GM18508 (cell line): Measurements from ENCODE around the gene ARL2BP.
A peak's percentile ranks its signal among the peaks of the same experiment; 100 is the strongest.

Source experiments
- ATAC-seq: cut with Tn5 transposase; IDR thresholded peaks from one replicate; pipeline ENCODE4 v1.9.1; 2021; ENCODE audit warnings: moderate number of reproducible peaks; ENCODE audit not compliant: insufficient read depth, unreplicated experiment

ARL2BP gene

DNA sequence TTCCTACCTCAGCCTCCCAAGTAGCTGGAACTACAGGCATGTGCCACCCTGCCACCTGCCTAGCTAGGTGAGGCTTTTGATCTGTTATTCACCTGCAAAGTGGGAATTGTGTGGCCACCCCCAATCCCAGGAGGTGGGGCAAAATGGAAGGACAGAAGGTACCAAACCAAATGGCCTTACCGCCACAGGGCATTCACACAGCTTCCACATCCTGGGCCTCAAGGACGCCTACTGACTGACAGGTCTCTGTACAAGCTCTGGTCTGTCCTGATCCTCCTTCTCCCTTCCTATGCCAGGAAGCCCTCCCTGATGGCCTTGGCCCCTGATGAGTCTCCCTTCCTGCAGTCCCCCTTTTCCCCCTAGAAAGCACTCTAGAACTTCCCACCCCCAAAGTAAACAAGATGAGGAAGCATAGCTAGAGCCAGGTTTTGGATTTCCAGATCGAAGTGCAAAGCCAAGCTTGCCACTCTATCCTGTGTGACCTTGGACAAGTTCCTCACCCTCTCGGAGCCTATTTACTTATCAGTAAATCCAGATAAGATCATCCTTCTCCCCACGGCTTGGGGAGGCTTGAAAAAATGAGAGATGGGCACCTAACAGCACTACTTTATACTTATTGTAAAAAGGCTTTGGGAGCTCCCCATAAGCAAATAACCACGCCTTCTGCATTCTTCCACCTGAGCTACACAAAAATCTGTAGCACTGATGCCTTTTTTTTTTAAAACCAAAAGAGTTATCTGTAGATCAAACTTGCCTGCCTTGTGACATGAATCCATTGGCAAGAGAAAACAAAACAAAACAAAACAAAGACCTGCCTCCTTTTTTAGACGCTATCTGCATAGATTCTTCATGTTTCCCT lies 35.0 kb downstream of the ARL2BP start:
- ATAC-seq = no peak

- ATAC-seq = no peak
Observed at GRCh38 chr16:57281791-57282190, 36.7 kb downstream of the ARL2BP start.

GRCh38 chr16:57282510-57283213 lies 37.6 kb downstream of the ARL2BP start:
- ATAC-seq = no peak

DNA sequence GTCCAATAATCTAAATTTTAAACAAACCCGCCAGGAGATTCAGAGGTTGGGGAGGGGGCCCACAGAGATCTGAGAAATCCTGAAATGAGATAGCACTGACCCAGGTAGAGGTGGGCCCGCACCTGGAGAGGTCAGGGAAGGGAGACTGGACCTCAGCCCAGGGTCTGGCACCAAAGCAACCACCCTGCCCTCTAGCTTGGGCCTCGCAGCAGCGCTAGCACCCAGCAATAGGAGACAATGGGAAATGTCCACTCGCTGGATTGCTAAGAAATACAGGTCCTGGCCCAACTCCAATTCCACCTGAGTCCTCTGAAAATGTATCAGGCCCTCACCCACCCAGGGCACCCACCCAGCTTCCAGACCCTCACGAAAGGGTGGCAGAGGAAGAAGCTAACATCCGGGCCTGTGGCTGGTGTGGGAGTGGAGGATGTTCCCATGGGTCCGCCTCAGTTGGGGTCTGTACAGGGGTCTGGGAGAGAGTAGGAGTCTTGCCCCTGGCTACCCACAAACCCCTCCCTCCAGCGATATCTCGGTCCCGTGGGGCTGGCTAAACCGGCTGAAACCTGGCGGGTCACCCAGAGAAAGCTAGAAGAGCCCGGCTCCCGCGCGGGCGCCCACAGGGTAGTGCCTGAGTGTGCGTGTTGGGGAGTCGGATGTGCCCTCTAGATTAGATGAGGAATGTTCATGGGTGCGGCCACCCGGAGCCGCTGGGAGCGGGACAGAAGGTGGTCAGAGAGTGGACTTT lies 38.3 kb downstream of the ARL2BP start:
- no peak for ATAC-seq

GRCh38 chr16:57283959-57284208 lies 38.8 kb downstream of the ARL2BP start:
- ATAC-seq = no peak

GRCh38 chr16:57284209-57284951 lies 39.3 kb downstream of the ARL2BP start, which contains the start of gene PLLP:
PLLP (minus strand) TSS chr16:57284672; CDS start chr16:57284540, 132 bp downstream.
- ATAC-seq = no peak

DNA sequence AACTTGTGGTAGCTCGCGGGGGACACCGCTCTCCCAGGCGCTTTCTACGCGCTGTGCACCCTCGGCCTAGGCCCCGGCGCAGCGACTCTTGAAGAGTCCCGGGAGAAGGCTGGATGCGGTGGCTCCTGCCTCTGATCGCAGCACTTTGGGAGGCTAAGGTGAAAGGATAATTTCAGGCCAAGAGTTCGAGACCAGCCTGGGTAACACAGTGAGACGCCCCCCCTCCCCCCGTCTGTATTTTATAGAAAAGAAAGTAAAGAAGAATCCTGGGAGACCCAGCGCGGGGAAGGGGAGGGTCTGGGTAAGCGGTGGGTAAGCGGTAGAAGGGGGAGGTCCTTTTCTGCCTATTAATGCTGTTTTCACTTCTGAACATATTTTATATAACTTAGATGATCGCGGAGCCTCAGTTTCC lies 39.9 kb downstream of the ARL2BP start:
- no peak for ATAC-seq

DNA sequence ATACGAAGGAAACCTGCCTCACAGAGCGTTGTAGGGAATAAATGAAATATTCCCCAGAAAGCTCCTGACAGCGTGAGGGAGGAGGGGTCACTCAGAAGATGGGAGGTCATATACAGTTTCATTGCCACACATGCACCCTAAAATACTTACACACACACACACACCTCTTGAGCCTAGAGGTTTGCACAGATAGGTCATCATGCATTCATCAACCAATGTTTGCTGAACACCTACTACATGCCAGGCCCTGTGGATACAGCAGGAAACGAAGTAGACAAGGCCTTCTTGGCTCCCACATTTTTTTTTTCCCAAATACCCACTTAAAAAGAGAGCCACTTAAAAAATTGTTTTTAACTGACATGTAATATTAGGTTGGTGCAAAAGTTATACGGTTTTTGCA lies 40.3 kb downstream of the ARL2BP start:
- no peak for ATAC-seq

DNA sequence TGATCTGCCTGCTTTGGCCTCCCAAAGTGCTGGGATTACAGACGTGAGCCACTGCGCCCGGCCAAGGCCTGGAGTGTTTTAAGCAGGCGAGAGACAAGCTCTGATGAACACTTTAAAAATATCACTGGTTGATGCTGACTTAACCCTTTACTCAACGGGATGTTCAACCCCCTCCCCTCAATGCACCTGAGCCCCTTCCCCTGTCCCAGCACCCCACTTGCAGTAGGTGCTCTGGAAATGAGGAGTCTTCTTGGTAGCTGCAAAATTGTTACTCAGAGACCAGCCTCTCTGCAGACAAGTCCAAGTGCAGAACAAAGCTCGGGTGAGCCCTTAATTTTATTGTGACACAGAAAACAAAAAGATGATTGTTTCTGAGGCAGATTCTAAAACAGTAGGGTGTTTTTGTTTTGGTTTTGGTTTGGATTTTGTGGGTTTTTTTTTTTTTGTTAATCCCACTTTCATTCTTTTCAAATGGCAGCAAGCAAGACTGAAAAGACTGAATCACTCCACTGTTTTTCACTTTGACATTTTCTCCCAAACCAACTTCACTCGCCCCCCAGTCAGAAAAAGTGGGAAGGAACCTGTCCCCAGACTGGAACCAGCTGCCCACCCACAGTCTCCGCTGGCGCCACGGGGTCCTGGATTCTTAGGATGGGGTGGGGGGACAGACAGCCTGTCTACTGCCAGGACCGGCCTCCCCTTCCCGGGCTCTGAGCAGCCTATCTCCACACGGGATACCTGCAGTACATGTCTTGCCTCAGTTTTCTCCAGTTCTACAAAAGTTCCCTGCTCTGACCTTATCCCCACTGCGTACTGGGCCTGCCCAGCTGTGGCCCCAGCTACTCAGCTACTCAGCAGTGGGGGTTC lies 44.6 kb downstream of the ARL2BP start:
- ATAC-seq = no peak

DNA sequence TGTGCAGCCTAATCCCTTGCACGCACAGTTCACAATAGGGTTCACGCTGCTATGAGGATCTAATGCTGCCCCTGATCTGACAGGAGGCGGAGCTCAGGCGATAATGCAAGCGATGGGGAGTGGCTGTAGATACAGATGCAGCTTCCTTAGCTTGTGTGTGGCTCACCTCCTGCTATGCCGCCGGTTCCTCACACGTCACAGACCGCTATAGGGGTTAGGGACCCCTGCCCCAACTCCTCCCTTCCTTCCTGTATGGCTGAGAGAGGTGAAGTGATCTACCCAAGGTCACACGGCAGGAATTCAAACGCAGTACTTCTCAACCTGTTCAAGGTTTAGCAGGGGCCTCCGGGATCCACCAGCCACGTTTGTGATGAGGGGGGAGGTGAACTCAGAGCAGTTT lies 52.8 kb downstream of the ARL2BP start:
- ATAC-seq = no peak

GRCh38 chr16:57299009-57299718 lies 54.1 kb downstream of the ARL2BP start:
- no peak for ATAC-seq

DNA sequence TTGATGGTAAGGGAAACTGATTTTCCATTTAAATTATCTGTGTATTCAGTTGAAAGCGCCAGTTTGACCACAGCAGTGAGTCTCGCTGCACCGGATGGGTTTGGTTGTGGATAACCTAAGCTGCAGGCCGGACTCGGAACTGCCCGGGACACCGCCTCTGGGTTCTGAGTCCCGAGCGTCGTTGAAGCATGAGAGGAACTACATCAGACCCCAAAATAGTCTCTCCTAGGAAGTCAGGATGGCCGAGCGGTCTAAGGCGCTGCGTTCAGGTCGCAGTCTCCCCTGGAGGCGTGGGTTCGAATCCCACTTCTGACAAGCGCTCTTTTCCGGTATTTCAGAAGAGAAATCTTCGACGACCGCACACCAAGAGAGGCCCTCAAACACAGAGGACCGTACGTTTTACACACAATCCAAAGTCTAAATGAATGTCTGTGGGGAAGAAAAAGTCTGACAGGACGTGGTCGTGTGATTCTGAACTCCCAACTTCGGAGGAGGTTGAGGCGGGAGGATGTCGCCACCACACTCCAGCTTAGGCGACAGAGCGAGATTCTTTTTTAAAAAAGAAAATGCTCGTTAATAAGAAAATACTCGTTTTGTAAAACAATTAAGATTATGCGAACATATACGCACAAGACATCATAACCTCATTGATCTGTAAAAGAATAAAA lies 54.8 kb downstream of the ARL2BP start:
- no peak for ATAC-seq

GRCh38 chr16:57300387-57301125 lies 55.5 kb downstream of the ARL2BP start:
- ATAC-seq = peak; percentile 75

GRCh38 chr16:57301126-57301817 lies 56.2 kb downstream of the ARL2BP start:
- ATAC-seq = no peak
